ENCODE results near the gene AJAP1. TPM values are rescaled to one million over a fixed set of nuclear protein-coding genes. Genes with fewer than 3 reads are reported as not detected.

AJAP1 gene
- total RNA-seq, 1 experiment from 2014 or later, result not detected

GRCh38 chr1:4648657-4649056 lies 5.8 kb upstream of the AJAP1 start:
- POLR2A ChIA-PET, result no interaction called here
- no peak for DNase-seq (ENCODE audit: low read depth, low spot score)
- TF ChIP-seq ZFX (IDR thresholded peaks at IDR 0.05) (no peak), FOSL1 (IDR thresholded peaks at IDR 0.05; ENCODE audit: low read depth) (no peak), SIN3A (IDR thresholded peaks at IDR 0.05; ENCODE audit: low read depth) (no peak), YY1 (IDR thresholded peaks at IDR 0.05; ENCODE audit: extremely low read depth, insufficient replicate concordance, low read depth, low read length) (no peak), SP1 (IDR thresholded peaks at IDR 0.05; ENCODE audit: low read depth) (no peak), SRF (IDR thresholded peaks at IDR 0.05; ENCODE audit: low read depth) (no peak), POLR2A (IDR thresholded peaks at IDR 0.05; ENCODE audit: borderline replicate concordance, extremely low read depth, insufficient read depth, insufficient read length) (no peak), ELF1 (IDR thresholded peaks at IDR 0.05; ENCODE audit: borderline replicate concordance, low read depth) (no peak), CEBPB (IDR thresholded peaks at IDR 0.05; ENCODE audit: low read depth) (no peak), RAD21 (IDR thresholded peaks at IDR 0.05; ENCODE audit: low read depth) (no peak), EZH2phosphoT487 (IDR thresholded peaks at IDR 0.05; ENCODE audit: borderline replicate concordance) (no peak), EGR1 (IDR thresholded peaks at IDR 0.05; ENCODE audit: low read depth) (no peak), EZH2 (IDR thresholded peaks at IDR 0.05) (no peak), JUND (IDR thresholded peaks at IDR 0.05) (no peak), ATF3 (IDR thresholded peaks at IDR 0.05) (no peak)
- TF ChIP-seq, protein P1, sequence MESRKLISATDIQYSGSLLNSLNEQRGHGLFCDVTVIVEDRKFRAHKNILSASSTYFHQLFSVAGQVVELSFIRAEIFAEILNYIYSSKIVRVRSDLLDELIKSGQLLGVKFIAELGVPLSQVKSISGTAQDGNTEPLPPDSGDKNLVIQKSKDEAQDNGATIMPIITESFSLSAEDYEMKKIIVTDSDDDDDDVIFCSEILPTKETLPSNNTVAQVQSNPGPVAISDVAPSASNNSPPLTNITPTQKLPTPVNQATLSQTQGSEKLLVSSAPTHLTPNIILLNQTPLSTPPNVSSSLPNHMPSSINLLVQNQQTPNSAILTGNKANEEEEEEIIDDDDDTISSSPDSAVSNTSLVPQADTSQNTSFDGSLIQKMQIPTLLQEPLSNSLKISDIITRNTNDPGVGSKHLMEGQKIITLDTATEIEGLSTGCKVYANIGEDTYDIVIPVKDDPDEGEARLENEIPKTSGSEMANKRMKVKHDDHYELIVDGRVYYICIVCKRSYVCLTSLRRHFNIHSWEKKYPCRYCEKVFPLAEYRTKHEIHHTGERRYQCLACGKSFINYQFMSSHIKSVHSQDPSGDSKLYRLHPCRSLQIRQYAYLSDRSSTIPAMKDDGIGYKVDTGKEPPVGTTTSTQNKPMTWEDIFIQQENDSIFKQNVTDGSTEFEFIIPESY (IDR thresholded peaks at IDR 0.05; ENCODE audit: extremely low read depth, insufficient replicate concordance, low read length), result no peak
- TF ChIP-seq, protein P2, sequence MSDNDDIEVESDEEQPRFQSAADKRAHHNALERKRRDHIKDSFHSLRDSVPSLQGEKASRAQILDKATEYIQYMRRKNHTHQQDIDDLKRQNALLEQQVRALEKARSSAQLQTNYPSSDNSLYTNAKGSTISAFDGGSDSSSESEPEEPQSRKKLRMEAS (IDR thresholded peaks at IDR 0.05), result no peak
- TF ChIP-seq, protein P3, sequence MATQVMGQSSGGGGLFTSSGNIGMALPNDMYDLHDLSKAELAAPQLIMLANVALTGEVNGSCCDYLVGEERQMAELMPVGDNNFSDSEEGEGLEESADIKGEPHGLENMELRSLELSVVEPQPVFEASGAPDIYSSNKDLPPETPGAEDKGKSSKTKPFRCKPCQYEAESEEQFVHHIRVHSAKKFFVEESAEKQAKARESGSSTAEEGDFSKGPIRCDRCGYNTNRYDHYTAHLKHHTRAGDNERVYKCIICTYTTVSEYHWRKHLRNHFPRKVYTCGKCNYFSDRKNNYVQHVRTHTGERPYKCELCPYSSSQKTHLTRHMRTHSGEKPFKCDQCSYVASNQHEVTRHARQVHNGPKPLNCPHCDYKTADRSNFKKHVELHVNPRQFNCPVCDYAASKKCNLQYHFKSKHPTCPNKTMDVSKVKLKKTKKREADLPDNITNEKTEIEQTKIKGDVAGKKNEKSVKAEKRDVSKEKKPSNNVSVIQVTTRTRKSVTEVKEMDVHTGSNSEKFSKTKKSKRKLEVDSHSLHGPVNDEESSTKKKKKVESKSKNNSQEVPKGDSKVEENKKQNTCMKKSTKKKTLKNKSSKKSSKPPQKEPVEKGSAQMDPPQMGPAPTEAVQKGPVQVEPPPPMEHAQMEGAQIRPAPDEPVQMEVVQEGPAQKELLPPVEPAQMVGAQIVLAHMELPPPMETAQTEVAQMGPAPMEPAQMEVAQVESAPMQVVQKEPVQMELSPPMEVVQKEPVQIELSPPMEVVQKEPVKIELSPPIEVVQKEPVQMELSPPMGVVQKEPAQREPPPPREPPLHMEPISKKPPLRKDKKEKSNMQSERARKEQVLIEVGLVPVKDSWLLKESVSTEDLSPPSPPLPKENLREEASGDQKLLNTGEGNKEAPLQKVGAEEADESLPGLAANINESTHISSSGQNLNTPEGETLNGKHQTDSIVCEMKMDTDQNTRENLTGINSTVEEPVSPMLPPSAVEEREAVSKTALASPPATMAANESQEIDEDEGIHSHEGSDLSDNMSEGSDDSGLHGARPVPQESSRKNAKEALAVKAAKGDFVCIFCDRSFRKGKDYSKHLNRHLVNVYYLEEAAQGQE (IDR thresholded peaks at IDR 0.05; ENCODE audit: low read depth), result no peak
- TF ChIP-seq, protein P4, sequence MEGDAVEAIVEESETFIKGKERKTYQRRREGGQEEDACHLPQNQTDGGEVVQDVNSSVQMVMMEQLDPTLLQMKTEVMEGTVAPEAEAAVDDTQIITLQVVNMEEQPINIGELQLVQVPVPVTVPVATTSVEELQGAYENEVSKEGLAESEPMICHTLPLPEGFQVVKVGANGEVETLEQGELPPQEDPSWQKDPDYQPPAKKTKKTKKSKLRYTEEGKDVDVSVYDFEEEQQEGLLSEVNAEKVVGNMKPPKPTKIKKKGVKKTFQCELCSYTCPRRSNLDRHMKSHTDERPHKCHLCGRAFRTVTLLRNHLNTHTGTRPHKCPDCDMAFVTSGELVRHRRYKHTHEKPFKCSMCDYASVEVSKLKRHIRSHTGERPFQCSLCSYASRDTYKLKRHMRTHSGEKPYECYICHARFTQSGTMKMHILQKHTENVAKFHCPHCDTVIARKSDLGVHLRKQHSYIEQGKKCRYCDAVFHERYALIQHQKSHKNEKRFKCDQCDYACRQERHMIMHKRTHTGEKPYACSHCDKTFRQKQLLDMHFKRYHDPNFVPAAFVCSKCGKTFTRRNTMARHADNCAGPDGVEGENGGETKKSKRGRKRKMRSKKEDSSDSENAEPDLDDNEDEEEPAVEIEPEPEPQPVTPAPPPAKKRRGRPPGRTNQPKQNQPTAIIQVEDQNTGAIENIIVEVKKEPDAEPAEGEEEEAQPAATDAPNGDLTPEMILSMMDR (IDR thresholded peaks at IDR 0.05 in 2 of 3, conservative IDR thresholded peaks at IDR 0.05 in 1 of 3; ENCODE audit: borderline replicate concordance in 1 of 3, insufficient read depth in 1 of 3, low read depth in 2 of 3, low read length in 2 of 3), result no peak
- intact Hi-C loops (cut with micrococcal nuclease), result no loop called here
- Histone ChIP-seq H3K79me2 (ENCODE audit: insufficient read depth, low read length) (no peaks in the 10 kb centered on the region), H2AFZ (ENCODE audit: low read depth, low read length, poor library complexity, severe bottlenecking) (no peak overlapping the region), H3K36me3 (ENCODE audit: control insufficient read depth in 1 of 2, insufficient read depth in 2 of 2, low read length in 2 of 2) (no peaks in the 10 kb centered on the region), H3K4me2 (ENCODE audit: low read length) (no peak overlapping the region), H4K20me1 (ENCODE audit: insufficient read depth) (no peaks in the 10 kb centered on the region), H3K27me3 (ENCODE audit: insufficient read depth, low read length) (no peaks in the 10 kb centered on the region), H3K9ac (ENCODE audit: low read length) (no peak overlapping the region), H3K9me2 (ENCODE audit: insufficient read depth) (no peaks in the 10 kb centered on the region), H3K4me3 (replicated peaks in 1 of 2; ENCODE audit: low read depth in 1 of 2, low read length in 2 of 2) (no peak overlapping the region), H3K9me3 (ENCODE audit: control insufficient read depth in 1 of 2, insufficient read depth in 1 of 2, low read depth in 1 of 2, low read length in 2 of 2) (no peaks in the 10 kb centered on the region; a peak in 1 of 4 replicates), H3K4me1 (ENCODE audit: control insufficient read depth in 1 of 2, insufficient read depth in 2 of 2, low read length in 2 of 2) (peaks cover 4 to 21% of the 10 kb centered on the region in 2 experiments; a peak in 3 of 4 replicates), H3K27ac (ENCODE audit: low read depth, low read length) (no peak overlapping the region)
- no TSS peak for BruUV-seq (replicated peaks)
- ATAC-seq, result no peak
- CTCF ChIA-PET, result no interaction called here
- RAD21 ChIA-PET (ENCODE audit: low non-redundant PET in 1 of 2, low total read pairs in 2 of 2, uncharacterized antibody in 2 of 2, unreplicated experiment in 2 of 2), result no interaction called here

Data from HCT116 (cell line).